Measurements from ENCODE around the gene VPS16. TPM values are rescaled to one million over a fixed set of nuclear protein-coding genes. Genes with fewer than 3 reads are reported as not detected.

Gene VPS16
- total and polyA plus RNA-seq, 2 of the 8 experiments (the other 6 are each of a cell fraction or from before 2014, with no cell fraction given) = 23.8 to 25.9 TPM

- WGBS, 2 experiments (ENCODE audit: extremely low coverage in 1 of 2, insufficient coverage in 1 of 2, insufficient read length in 1 of 2, insufficient replicate concordance in 2 of 2, low coverage in 1 of 2, low lambda C conversion rate in 2 of 2, missing lambda C conversion rate in 1 of 2) = 87% methylated on average over 6 of the region's 6 CpGs; no CpG with 5 or more reads in 1 of the 2 experiments
- peaks cover 0 to 5% (median 0%) of the 10 kb centered on the region in 4 experiments; a peak in 1 of 8 replicates for H3K36me3 ChIP-seq (ENCODE audit: control insufficient read depth in 2 of 4, insufficient read depth in 4 of 4, low read length in 3 of 4)
- peaks cover 1% of the 10 kb centered on the region; the same call in 1 of the 2 replicates for H3K23me2 ChIP-seq (ENCODE audit: low read depth, low read length)
- no peak overlapping the region for H3K27ac ChIP-seq (ENCODE audit: low read depth, low read length)
- FAIRE-seq (no peak), DNase-seq (ENCODE audit: low read depth in 1 of 2, low spot score in 2 of 2) (no peak)
- ChIA-PET POLR2A (ENCODE audit: partially characterized antibody) (interaction anchor here (0.6 kb wide), 1 partner anchor 122 kb away, joined by 4 read pairs; no protein-coding TSS in a partner anchor), CTCF (ENCODE audit: partially characterized antibody) (interaction anchor here (1.0 to 1.8 kb wide), 2 partner anchors 80 to 82 kb away, joined by 4 to 6 read pairs; no protein-coding TSS in a partner anchor)
- peaks cover 0 to 2% of the 10 kb centered on the region in 2 experiments for H4K20me1 ChIP-seq (replicated peaks in 1 of 2; ENCODE audit: control insufficient read depth in 1 of 2, insufficient read depth in 2 of 2, low read length in 2 of 2)
- no peak overlapping the region for H2BK20ac ChIP-seq (ENCODE audit: low read length)
- H3K4me1 ChIP-seq (replicated peaks in 1 of 4; ENCODE audit: control insufficient read depth in 3 of 4, insufficient read depth in 4 of 4, low read length in 3 of 4) = no peaks in the 10 kb centered on the region; a peak in 1 of 7 replicates
- H3K56ac ChIP-seq (replicated peaks; ENCODE audit: insufficient read length, low read depth, low read length) = no peak overlapping the region
- peaks cover 5 to 19% (median 18%) of the 10 kb centered on the region in 4 experiments for H3K27me3 ChIP-seq (replicated peaks in 1 of 4; ENCODE audit: control insufficient read depth in 3 of 4, extremely low read depth in 1 of 4, insufficient read depth in 3 of 4, low read length in 3 of 4)
- H3K23ac ChIP-seq (ENCODE audit: insufficient read length) = no peak overlapping the region
- H3K79me2 ChIP-seq (ENCODE audit: control insufficient read depth in 1 of 2, insufficient read depth in 2 of 2, low read length in 2 of 2) = no peaks in the 10 kb centered on the region
- no peaks in the 10 kb centered on the region for H3K79me1 ChIP-seq (ENCODE audit: low read depth, low read length)
- no peak overlapping the region for H2BK15ac ChIP-seq (ENCODE audit: low read length)
- H3K14ac ChIP-seq (ENCODE audit: insufficient read length) = no peak overlapping the region
- no peak overlapping the region for H3K4me3 ChIP-seq (ENCODE audit: extremely low read depth in 1 of 4, insufficient read depth in 2 of 4, low read depth in 3 of 4, low read length in 4 of 4)
- H3K4me2 ChIP-seq (ENCODE audit: insufficient read depth in 1 of 2, low read depth in 2 of 2, low read length in 2 of 2) = no peak overlapping the region
- no peak overlapping the region for H2BK5ac ChIP-seq (ENCODE audit: low read depth, low read length)
- H2BK120ac ChIP-seq (replicated peaks; ENCODE audit: low read depth, low read length) = no peak overlapping the region
- no peak overlapping the region for H2AK5ac ChIP-seq (ENCODE audit: low read depth, low read length)
- no peak overlapping the region for H2BK12ac ChIP-seq (ENCODE audit: low read depth, low read length)
- no peak overlapping the region for H4K5ac ChIP-seq (ENCODE audit: insufficient read length, low read depth, low read length)
- no peak overlapping the region for H3K18ac ChIP-seq (ENCODE audit: extremely low read depth, low read length)
- no peak overlapping the region for H4K91ac ChIP-seq (replicated peaks; ENCODE audit: insufficient read length, low read length)
- H3K9me3 ChIP-seq (ENCODE audit: insufficient read depth in 2 of 2, low read depth in 1 of 2, low read length in 1 of 2) = peaks cover 0 to 6% of the 10 kb centered on the region in 2 experiments; a peak in 1 of 4 replicates
- H3K4ac ChIP-seq (replicated peaks; ENCODE audit: insufficient read length, low read depth, low read length) = no peak overlapping the region
- H4K8ac ChIP-seq (ENCODE audit: extremely low read depth, insufficient read depth, low read length) = 0 out of 2 replicates have a peak overlapping the region, but pooled peaks have one; percentile 35
- no peak overlapping the region for H3K9ac ChIP-seq (replicated peaks in 1 of 4; ENCODE audit: extremely low read depth in 1 of 4, low read depth in 3 of 4, low read length in 3 of 4)
- no peak overlapping the region for H2AFZ ChIP-seq (ENCODE audit: low read length)
- TF ChIP-seq SP2 (IDR thresholded peaks at IDR 0.05; ENCODE audit: low read length) (no peak), JUN (IDR thresholded peaks at IDR 0.05; ENCODE audit: low read depth, low read length) (no peak), MAFK (IDR thresholded peaks at IDR 0.05; ENCODE audit: low read depth, low read length) (no peak), KDM4A (IDR thresholded peaks at IDR 0.05; ENCODE audit: low read depth, low read length, severe bottlenecking) (no peak), BRCA1 (IDR thresholded peaks at IDR 0.05; ENCODE audit: low read depth, low read length) (no peak), RNF2 (IDR thresholded peaks at IDR 0.05; ENCODE audit: borderline replicate concordance, low read depth, low read length, missing control alignments, poor library complexity, severe bottlenecking) (no peak), SIN3A (conservative IDR thresholded peaks at IDR 0.05 in 1 of 2, IDR thresholded peaks at IDR 0.05 in 1 of 2; ENCODE audit: low read depth in 1 of 2, low read length in 2 of 2) (no peak), POLR2A (IDR thresholded peaks at IDR 0.05; ENCODE audit: control extremely low read depth in 1 of 2, low read depth in 2 of 2, low read length in 2 of 2) (no peak), ZNF274 (IDR thresholded peaks at IDR 0.05; ENCODE audit: borderline replicate concordance, extremely low read depth, low read length) (no peak), EP300 (IDR thresholded peaks at IDR 0.05; ENCODE audit: borderline replicate concordance in 1 of 2, low read depth in 2 of 2, low read length in 2 of 2) (no peak), FOSL1 (IDR thresholded peaks at IDR 0.05; ENCODE audit: insufficient read depth, low read depth, low read length) (no peak), ASH2L (IDR thresholded peaks at IDR 0.05; ENCODE audit: low read length) (no peak), TBP (IDR thresholded peaks at IDR 0.05; ENCODE audit: low read depth, low read length) (no peak)
Observed at GRCh38 chr20:2835331-2835796, 5.2 kb upstream of the VPS16 start.
